SK-N-DZ (cell line): Measurements from ENCODE around the gene CCDC92.
"Not testable (repeated sequence)": the region's sequence is repeated elsewhere in the genome, so short reads cannot be mapped to it uniquely, and the experiment has no call there.

Source experiments
- DNase-seq: peaks from one replicate; pipeline ENCODE4 v3.0.0-alpha.2; 2015; ENCODE audit warnings: low spot score

Gene CCDC92

GRCh38 chr12:123949770-123950165 lies 22.9 kb downstream of the CCDC92 start:
- no peak for DNase-seq

GRCh38 chr12:123948796-123949769 lies 23.5 kb downstream of the CCDC92 start:
- no peak for DNase-seq

GRCh38 chr12:123948401-123948795 lies 24.2 kb downstream of the CCDC92 start:
- no peak for DNase-seq

GRCh38 chr12:123947531-123947930 lies 25.1 kb downstream of the CCDC92 start:
- DNase-seq: not testable (repeated sequence)

- not testable (repeated sequence) for DNase-seq
These were observed 25.8 kb downstream of the CCDC92 start for GRCh38 chr12:123946516-123947505.

- DNase-seq: no peak
These were observed 26.5 kb downstream of the CCDC92 start for GRCh38 chr12:123946152-123946515.

- no peak for DNase-seq
These were observed 27.1 kb downstream of the CCDC92 start for GRCh38 chr12:123945287-123946151.

GRCh38 chr12:123944696-123945095 lies 27.9 kb downstream of the CCDC92 start:
- DNase-seq: no peak

- no peak for DNase-seq
These were observed 28.8 kb downstream of the CCDC92 start for GRCh38 chr12:123943816-123944215.

GRCh38 chr12:123942911-123943648 lies 29.6 kb downstream of the CCDC92 start:
- no peak for DNase-seq

GRCh38 chr12:123942238-123942653 lies 30.4 kb downstream of the CCDC92 start:
- DNase-seq: no peak

- no peak for DNase-seq
These were observed 30.9 kb downstream of the CCDC92 start for GRCh38 chr12:123941624-123942237.

GRCh38 chr12:123941000-123941399 lies 31.6 kb downstream of the CCDC92 start:
- no peak for DNase-seq

GRCh38 chr12:123940627-123940966 lies 32.0 kb downstream of the CCDC92 start:
- DNase-seq: no peak

GRCh38 chr12:123939716-123940626 lies 32.7 kb downstream of the CCDC92 start:
- no peak for DNase-seq

GRCh38 chr12:123938679-123939480 lies 33.8 kb downstream of the CCDC92 start:
- peak; percentile 31 for DNase-seq

GRCh38 chr12:123937707-123938591 lies 34.7 kb downstream of the CCDC92 start:
- DNase-seq: no peak
